Pons (tissue), 1 donor: Measurements from ENCODE around the gene TMPO.
A peak's percentile ranks its signal among the peaks of the same experiment; 100 is the strongest.
"Not testable (repeated sequence)": the region's sequence is repeated elsewhere in the genome, so short reads cannot be mapped to it uniquely, and the experiment has no call there.

Experiments used
- DNase-seq: peaks from one replicate; pipeline ENCODE4 v3.0.0-alpha.2; 2016; ENCODE audit warnings: low spot score

TMPO gene

GRCh38 chr12:98515287-98516110 is at the start of gene TMPO:
TMPO (plus strand) TSS chr12:98515590; CDS start chr12:98515868, 278 bp downstream.
- peak; percentile 91 for DNase-seq

GRCh38 chr12:98465950-98466602 is 49.3 kb upstream of the TMPO start:
- no peak for DNase-seq

- DNase-seq: no peak
Measured at GRCh38 chr12:98466640-98467400, 48.6 kb upstream of the TMPO start.

- no peak for DNase-seq
Measured at GRCh38 chr12:98469109-98469508, 46.3 kb upstream of the TMPO start.

- no peak for DNase-seq
Measured at GRCh38 chr12:98470469-98471082, 44.8 kb upstream of the TMPO start.

GRCh38 chr12:98471085-98471484 is 44.3 kb upstream of the TMPO start:
- no peak for DNase-seq

GRCh38 chr12:98475565-98475908 is 39.9 kb upstream of the TMPO start:
- DNase-seq: no peak

- DNase-seq: no peak
Measured at GRCh38 chr12:98478606-98479005, 36.8 kb upstream of the TMPO start.

GRCh38 chr12:98483621-98484503 is 31.5 kb upstream of the TMPO start:
- no peak for DNase-seq

GRCh38 chr12:98485792-98486340 is 29.5 kb upstream of the TMPO start:
- no peak for DNase-seq

- DNase-seq: not testable (repeated sequence)
Measured at GRCh38 chr12:98488416-98488815, 27.0 kb upstream of the TMPO start.

GRCh38 chr12:98489176-98489575 is 26.2 kb upstream of the TMPO start:
- no peak for DNase-seq

GRCh38 chr12:98490501-98491453 is 24.6 kb upstream of the TMPO start:
- DNase-seq: peak; percentile 93

GRCh38 chr12:98492580-98493140 is 22.7 kb upstream of the TMPO start:
- DNase-seq: no peak

- DNase-seq: not testable (repeated sequence)
Measured at GRCh38 chr12:98501266-98501629, 14.1 kb upstream of the TMPO start.

- DNase-seq: peak; percentile 97
Measured at GRCh38 chr12:98503342-98503591, 12.1 kb upstream of the TMPO start.

GRCh38 chr12:98503592-98504367 is 11.6 kb upstream of the TMPO start:
- peak; percentile 92 for DNase-seq

- DNase-seq: no peak
Measured at GRCh38 chr12:98504368-98504617, 11.1 kb upstream of the TMPO start.

GRCh38 chr12:98509063-98509462 is 6.3 kb upstream of the TMPO start:
- no peak for DNase-seq
